ENCODE measurements around the gene RNF225. TPM values are rescaled to one million over a fixed set of nuclear protein-coding genes. Genes with fewer than 3 reads are reported as not detected.

The RNF225 gene
- total and polyA plus RNA-seq, 2 donors (not counting 1 experiment from before 2014, with no cell fraction given) = 0.49 TPM; not detected in 1

DNA sequence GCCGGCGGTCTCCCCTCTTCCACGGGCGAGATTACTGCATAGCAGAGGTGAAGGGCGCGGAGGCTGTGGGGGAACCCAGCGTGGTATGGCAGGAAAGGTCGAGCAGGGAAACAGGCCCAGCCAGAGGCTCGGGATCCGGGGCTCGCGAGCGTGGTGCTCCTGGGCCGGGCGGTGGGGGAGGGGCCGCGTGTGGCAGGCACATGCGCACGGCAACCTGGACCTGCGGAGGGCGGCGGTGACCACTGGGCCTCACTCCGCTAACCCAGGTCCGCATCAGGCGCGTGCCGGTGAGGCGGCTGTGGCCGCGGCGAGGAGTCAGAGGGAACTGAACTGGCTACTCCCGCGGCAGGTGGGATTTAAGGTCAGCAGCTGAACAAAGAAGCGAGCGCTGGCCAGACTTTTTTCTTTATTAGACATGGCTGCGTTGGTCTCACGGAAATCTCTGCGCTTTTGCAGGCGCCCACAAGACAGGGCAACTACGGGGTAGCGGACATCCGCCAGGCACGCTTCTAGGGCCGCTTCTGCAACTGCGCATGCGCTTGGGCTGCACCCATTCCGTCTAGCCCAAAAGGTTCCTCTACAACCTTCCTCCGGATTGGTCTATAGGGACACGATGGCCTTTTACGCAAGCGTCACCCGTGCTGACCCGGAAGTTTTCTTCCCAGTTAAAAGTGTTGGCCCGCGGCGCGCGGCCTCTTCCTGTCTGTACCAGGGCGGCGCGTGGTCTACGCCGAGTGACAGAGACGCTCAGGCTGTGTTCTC is 8.7 kb upstream of the RNF225 start, which contains the start of gene RPS5:
RPS5 (plus strand) TSS at position 694 of the 762 bp plus-strand sequence. CDS start 869 bp downstream, outside the sequence.
- Histone ChIP-seq H3K27ac (ENCODE audit: low read length in 2 of 2) (peak within 1 kb of the TSS; percentile 94 to 95), H3K4me3 (ENCODE audit: control extremely low read depth in 1 of 5, extremely low read depth in 1 of 5, insufficient read depth in 1 of 5, low read depth in 2 of 5, low read length in 4 of 5) (peak within 1 kb of the TSS; percentile 71 to 87 (median 76)), H3K79me2 (ENCODE audit: control insufficient read depth, insufficient read depth, low read length) (peaks cover 63% of the 10 kb centered on the region), H3K36me3 (replicated peaks in 1 of 2; ENCODE audit: control extremely low read depth in 1 of 2, control insufficient read depth in 1 of 2, extremely low read depth in 1 of 2, insufficient read depth in 2 of 2, low read length in 1 of 2) (peaks cover 5 to 21% of the 10 kb centered on the region in 2 experiments), H4K20me1 (ENCODE audit: control insufficient read depth, insufficient read depth, low read length, poor library complexity, severe bottlenecking) (peaks cover 35% of the 10 kb centered on the region), H3K4me2 (replicated peaks; ENCODE audit: low read depth, low read length, poor library complexity, severe bottlenecking) (peak within 1 kb of the TSS; percentile 84), H2AFZ (ENCODE audit: insufficient read depth, low read depth, low read length, poor library complexity, severe bottlenecking) (peak within 1 kb of the TSS; percentile 81), H3K4me1 (ENCODE audit: control insufficient read depth in 2 of 2, insufficient read depth in 2 of 2, low read length in 2 of 2) (peaks cover 27 to 33% of the 10 kb centered on the region in 2 donors), H3K27me3 (replicated peaks in 1 of 4; ENCODE audit: control extremely low read depth in 1 of 4, control insufficient read depth in 3 of 4, insufficient read depth in 4 of 4, low read length in 3 of 4) (no peaks in the 10 kb centered on the region), H3K9me3 (ENCODE audit: control extremely low read depth in 1 of 3, control insufficient read depth in 2 of 3, insufficient read depth in 1 of 3, low read length in 2 of 3) (no peaks in the 10 kb centered on the region), H3K9ac (ENCODE audit: low read length) (peak within 1 kb of the TSS; percentile 69)
- WGBS (ENCODE audit: insufficient coverage) = under 1% methylated on average over 63 of the region's 64 CpGs
- H3K27me3 Mint-ChIP-seq = no peaks in the 10 kb centered on the region
- DNase-seq = peak; percentile 98
- H3K27ac Mint-ChIP-seq = peak within 1 kb of the TSS; percentile 99
- ATAC-seq (ENCODE audit: low read depth) = peak; percentile 90
- POLR2A ChIA-PET = interaction anchor here (0.7 to 2.9 kb wide), 3 partner anchors 10 to 133 kb away, joined by 3 to 18 read pairs (median 5); partner anchors contain the start of genes ZBTB45 and ZNF497
- H3K4me1 Mint-ChIP-seq = peaks cover 44% of the 10 kb centered on the region
- no peaks in the 10 kb centered on the region for H3K9me3 Mint-ChIP-seq (ENCODE audit: insufficient read depth)
- TF ChIP-seq EZH2 (IDR thresholded peaks at IDR 0.05; ENCODE audit: borderline replicate concordance, insufficient read depth, low read depth, low read length, poor library complexity, severe bottlenecking) = no peak
- TF ChIP-seq, protein P1, sequence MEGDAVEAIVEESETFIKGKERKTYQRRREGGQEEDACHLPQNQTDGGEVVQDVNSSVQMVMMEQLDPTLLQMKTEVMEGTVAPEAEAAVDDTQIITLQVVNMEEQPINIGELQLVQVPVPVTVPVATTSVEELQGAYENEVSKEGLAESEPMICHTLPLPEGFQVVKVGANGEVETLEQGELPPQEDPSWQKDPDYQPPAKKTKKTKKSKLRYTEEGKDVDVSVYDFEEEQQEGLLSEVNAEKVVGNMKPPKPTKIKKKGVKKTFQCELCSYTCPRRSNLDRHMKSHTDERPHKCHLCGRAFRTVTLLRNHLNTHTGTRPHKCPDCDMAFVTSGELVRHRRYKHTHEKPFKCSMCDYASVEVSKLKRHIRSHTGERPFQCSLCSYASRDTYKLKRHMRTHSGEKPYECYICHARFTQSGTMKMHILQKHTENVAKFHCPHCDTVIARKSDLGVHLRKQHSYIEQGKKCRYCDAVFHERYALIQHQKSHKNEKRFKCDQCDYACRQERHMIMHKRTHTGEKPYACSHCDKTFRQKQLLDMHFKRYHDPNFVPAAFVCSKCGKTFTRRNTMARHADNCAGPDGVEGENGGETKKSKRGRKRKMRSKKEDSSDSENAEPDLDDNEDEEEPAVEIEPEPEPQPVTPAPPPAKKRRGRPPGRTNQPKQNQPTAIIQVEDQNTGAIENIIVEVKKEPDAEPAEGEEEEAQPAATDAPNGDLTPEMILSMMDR (IDR thresholded peaks at IDR 0.05) = no peak
- intact Hi-C loops (cut with micrococcal nuclease) = loop anchor here (1.0 kb wide), 5 partner anchors 15 to 81 kb away; partner anchors contain the start of genes ERVK3-1, ZNF132 and ZNF324B
- H3K4me3 Mint-ChIP-seq = peak within 1 kb of the TSS; percentile 97
- CTCF ChIA-PET = interaction anchor here (1.1 kb wide), 1 partner anchor 22 kb away, joined by 3 read pairs; the partner anchor contains the start of gene ZNF584

Data from B cell (primary cell).